Measurements from ENCODE around the gene DOHH. TPM values are rescaled to one million over a fixed set of nuclear protein-coding genes. Genes with fewer than 3 reads are reported as not detected.

DOHH gene
- total RNA-seq, 2 donors from 2014 or later: 8.8 to 13.6 TPM

- intact Hi-C loops (cut with DNase I, micrococcal nuclease): loop anchor here in 1 of 2 donors (10.0 kb wide), 1 partner anchor 117 kb away; no protein-coding TSS in a partner anchor
- ATAC-seq: no peak
- DNase-seq: no peak
Measured at GRCh38 chr19:3441089-3441985, 59.1 kb downstream of the DOHH start.

Other genes starting within 250 kb of the DOHH start
- 10 to 100 TPM; 52.4 to 57.8 TPM for gene NFIC, start 134.1 kb downstream of the DOHH start, total RNA-seq
- gene SMIM24, start 20.1 kb downstream of the DOHH start, total RNA-seq: 10 to 100 TPM; 42.0 to 45.8 TPM
- 1 to 10 TPM; 6.0 to 6.1 TPM for gene SMIM44, start 17.2 kb downstream of the DOHH start, total RNA-seq
- 10 to 100 TPM; 39.7 to 47.2 TPM for gene FZR1, start 5.6 kb upstream of the DOHH start, total RNA-seq
- gene TEKTIP1, start 38.5 kb upstream of the DOHH start, total RNA-seq: 1 to 10 TPM; 2.2 to 3.5 TPM
- 10 to 100 TPM; 31.0 to 41.1 TPM for gene MFSD12, start 56.9 kb upstream of the DOHH start, total RNA-seq
- 10 to 100 TPM; 85.6 to 88.2 TPM for gene HMG20B, start 72.3 kb upstream of the DOHH start, total RNA-seq
- under 1 TPM; 0.24 to 0.64 TPM for gene GIPC3, start 84.8 kb upstream of the DOHH start, total RNA-seq
- gene TBXA2R, start 106.2 kb upstream of the DOHH start, total RNA-seq: 1 to 10 TPM in 1 of 2 donors, under 1 TPM in 1; 0.64 to 1.0 TPM
- 10 to 100 TPM; 16.9 to 20.0 TPM for gene CACTIN, start 126.1 kb upstream of the DOHH start, total RNA-seq
- gene PIP5K1C, start 199.8 kb upstream of the DOHH start, total RNA-seq: 10 to 100 TPM; 25.1 to 33.1 TPM
- 100 to 1,000 TPM; 297 to 343 TPM for gene TJP3, start 207.7 kb upstream of the DOHH start, total RNA-seq